GM12872 (cell line): Measurements from ENCODE around the gene IMMP2L.

Experiments
- TF ChIP-seq, protein P1 (sequence below): IDR thresholded peaks from 3 replicates; pipeline ENCODE4 v1.5.1; 2011; ENCODE audit warnings: low read depth, mild to moderate bottlenecking, low read length, moderate library complexity; ENCODE audit not compliant: insufficient read depth

The IMMP2L gene

DNA sequence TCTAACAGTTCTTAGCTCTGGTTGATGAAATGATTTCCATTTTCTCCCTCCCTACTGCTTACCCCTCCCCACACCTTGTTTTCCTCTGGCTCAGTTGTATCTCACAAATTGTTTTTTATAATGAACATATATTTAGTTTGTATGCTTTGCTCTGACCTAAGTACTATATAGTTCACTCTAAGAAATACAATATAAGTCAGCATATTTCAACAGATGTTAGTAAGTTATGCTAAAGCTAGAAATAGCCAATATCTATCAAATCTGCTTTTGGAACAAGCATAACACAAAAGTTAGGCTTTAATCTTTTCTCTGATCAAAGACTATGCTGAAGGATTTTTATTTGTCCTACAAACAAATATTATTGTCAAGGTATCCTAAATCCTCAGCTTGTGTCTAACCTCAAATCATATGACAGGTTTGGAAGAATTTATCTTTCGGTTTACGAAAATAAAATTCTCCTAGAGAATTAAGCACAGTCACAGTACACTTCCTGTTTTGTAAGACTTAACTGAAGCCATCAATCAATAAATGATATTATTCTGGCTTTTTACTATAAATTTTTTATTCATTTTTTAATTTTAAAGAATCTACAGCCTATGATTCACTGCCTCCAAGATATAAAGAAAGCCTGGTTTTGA lies 67.0 kb downstream of the IMMP2L start:
- TF ChIP-seq, protein P1, sequence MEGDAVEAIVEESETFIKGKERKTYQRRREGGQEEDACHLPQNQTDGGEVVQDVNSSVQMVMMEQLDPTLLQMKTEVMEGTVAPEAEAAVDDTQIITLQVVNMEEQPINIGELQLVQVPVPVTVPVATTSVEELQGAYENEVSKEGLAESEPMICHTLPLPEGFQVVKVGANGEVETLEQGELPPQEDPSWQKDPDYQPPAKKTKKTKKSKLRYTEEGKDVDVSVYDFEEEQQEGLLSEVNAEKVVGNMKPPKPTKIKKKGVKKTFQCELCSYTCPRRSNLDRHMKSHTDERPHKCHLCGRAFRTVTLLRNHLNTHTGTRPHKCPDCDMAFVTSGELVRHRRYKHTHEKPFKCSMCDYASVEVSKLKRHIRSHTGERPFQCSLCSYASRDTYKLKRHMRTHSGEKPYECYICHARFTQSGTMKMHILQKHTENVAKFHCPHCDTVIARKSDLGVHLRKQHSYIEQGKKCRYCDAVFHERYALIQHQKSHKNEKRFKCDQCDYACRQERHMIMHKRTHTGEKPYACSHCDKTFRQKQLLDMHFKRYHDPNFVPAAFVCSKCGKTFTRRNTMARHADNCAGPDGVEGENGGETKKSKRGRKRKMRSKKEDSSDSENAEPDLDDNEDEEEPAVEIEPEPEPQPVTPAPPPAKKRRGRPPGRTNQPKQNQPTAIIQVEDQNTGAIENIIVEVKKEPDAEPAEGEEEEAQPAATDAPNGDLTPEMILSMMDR, result no peak

DNA sequence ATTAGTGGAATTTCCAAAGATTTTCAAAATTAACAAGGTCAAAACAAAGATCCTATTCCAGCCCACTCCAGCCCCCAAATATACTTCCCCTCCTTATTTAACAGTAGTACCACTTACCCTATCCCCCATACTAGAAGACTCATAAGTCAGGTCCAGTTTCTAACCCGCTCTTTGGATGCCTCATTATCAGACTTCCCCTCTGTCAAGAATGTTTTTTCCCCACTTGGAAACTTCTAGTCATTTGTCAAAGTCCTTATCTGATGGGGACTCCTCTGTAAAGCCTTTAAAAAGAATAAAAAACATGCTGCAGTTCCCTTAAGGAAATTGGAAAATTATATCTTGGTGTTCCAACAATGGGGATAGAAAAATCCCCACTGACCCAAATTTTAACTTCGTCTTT lies 70.1 kb downstream of the IMMP2L start:
- TF ChIP-seq, protein P1, result no peak

DNA sequence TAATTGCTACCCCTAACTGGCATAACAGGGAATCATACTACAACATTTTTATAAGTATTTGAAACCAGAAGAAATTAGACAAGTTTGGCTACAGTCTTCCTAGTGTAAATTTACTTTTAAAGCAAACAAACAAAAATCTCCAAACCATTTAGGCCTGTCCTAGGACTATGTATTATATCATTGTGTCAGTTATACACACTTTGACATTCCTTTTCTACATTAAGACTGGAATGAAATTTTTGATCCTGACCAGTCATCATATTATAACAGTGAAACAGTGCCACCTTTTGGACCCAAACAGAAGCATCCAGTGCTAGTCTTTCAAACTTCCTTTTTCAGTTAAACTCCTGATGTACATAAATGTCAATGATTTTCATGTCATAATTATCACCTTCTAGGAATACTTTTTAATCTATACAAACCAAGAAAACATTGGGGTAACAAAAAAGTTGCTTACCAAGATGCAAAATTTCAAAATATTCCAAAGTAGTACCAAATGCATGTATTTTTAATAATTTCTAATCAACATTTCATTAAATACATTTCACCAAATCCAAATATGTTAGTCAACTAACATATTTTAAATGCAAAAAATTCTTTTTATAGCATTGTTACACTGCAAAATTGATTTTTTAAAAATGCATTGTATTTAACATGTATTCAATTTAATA lies 75.7 kb downstream of the IMMP2L start:
- TF ChIP-seq, protein P1, result peak; percentile 35; the same call in 1 of the 3 replicates

DNA sequence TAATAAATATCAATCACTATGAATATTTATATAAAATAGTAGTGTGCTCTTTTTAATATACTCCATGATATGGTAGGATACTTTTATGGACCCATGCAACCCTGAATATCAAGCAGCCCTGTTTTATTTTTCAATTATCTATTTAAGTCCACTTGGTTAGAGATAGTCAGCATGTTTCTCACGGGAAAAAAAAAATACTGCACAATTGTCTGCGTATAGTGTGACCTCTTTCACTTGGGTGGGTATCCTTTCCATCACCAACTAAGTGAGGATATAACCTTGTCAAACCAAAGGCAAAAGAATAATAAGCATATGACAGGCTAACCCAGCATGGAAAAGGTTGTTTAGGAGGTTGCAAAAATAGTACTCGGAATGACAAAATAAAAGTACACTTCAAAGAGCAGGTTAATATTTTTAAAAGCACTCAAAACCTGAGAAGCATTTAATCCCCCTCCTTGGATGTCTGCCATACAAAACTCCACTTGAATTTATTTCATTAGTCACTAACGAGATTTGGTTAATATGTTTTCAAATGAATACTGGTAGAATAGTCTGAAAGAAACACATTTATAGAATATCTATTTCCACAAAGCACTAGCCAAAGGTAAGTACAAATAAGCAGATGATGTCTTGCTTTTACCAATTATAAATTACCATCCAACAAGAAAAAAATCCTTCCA lies 76.5 kb downstream of the IMMP2L start:
- TF ChIP-seq, protein P1, result no peak

DNA sequence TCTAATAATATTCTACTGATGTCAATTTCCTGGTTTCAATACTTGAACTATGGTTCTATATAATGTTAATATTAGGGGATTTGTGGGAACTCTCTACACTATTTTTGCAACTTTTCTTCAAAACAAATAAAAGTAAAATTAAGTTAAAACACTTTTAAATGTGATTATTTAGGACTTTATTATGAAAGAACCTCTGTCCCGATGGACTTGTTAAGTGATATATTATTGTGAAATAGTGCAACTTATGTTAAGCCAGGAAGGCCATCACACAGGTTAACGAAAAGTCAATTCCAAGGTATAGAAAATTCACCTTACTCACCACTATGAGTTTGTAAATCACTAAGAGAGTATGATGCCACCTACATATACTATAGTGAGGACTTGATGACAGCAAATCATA lies 79.2 kb downstream of the IMMP2L start:
- TF ChIP-seq, protein P1, result no peak

DNA sequence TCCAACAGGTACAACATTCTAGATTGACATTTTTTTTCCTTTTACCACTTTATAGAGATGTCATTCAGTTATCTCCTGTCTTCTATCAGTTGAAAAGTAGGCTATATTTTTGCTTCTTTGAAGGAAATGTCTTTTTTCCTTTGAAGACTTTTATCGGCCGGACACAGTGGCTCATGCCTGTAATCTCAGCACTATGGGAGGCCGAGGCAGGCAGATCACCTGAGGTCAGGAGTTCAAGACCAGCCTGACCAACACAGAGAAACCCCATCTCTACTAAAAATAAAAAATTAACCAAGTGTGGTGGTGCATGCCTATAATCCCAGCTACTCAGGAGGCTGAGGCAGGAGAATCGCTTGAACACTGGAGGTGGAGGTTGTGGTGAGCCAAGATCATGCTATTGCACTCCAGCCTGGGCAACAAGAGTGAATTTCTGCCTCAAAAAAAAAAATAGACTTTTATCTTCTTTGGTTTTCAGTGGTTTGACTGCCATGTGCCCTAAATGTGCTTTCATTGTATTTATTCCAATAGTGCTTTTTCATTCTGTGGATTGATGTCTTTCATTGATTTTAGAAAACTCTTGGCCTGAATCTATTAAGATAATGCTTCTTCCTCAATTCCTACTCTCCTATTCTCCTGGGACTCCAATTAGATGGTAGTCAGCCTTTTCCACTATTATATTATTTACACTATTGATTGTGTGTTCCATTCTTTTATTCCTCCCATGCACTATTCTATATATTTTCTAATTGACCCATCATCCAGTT lies 84.6 kb downstream of the IMMP2L start:
- TF ChIP-seq, protein P1, result no peak
